Caco-2 (cell line): ENCODE measurements around the gene CDK19. TPM values are rescaled to one million over a fixed set of nuclear protein-coding genes. Genes with fewer than 3 reads are reported as not detected.

ENCODE experiments used
- BruUV-seq: library from RNA; stranded (reverse); fragments of 400-500 nt; replicated peaks from 2 replicates; lab custom pipeline; 2021; lab: Mats Ljungman, UMichigan
- CTCF ChIA-PET: fragments of 300-600 bp; sonication (Branson Sonifier 250); formaldehyde crosslinking; loops from one replicate; lab custom pipeline; 2022; ENCODE audit warnings: antibody characterized with exemption; lab: Charles Lee
- POLR2A ChIA-PET: fragments of 300-600 bp; sonication (Branson Sonifier 250); formaldehyde crosslinking; loops from one replicate; lab custom pipeline; 2022; ENCODE audit warnings: antibody characterized with exemption; lab: Charles Lee
- DNase-seq, 2 experiments: peaks; one replicate each; pipeline versions ENCODE4 v3.0.0 to v3.0.0-alpha.2; 2020 to 2022
- H3K27me3 ChIP-seq: replicated peaks from 2 replicates; pipeline ENCODE4 v1.6.0; 2011; ENCODE audit warnings: low read length; ENCODE audit not compliant: control insufficient read depth, insufficient read depth
- H3K36me3 ChIP-seq: 2 replicates; pipeline ENCODE4 v1.5.1; 2011; ENCODE audit warnings: low read length; ENCODE audit not compliant: control insufficient read depth, insufficient read depth
- H3K4me1 ChIP-seq: fragments of 250-450 bp; sonication (Bioruptor Pico); 2 replicates; pipeline ENCODE4 v1.5.1; 2020; ENCODE audit warnings: mild to moderate bottlenecking
- H3K4me3 ChIP-seq: 2 replicates; pipeline ENCODE4 v1.5.1; 2011; ENCODE audit warnings: low read depth, mild to moderate bottlenecking, control low read depth, low read length
- H3K9me3 ChIP-seq: fragments of 250-450 bp; sonication (Bioruptor Pico); 2 replicates; pipeline ENCODE4 v1.5.1; 2020; ENCODE audit warnings: mild to moderate bottlenecking, moderate library complexity
- H3K27ac Mint-ChIP-seq: one replicate; pipeline ENCODE4 v1.8.0; 2022; ENCODE audit warnings: mixed read lengths; ENCODE audit not compliant: unreplicated experiment
- H3K27me3 Mint-ChIP-seq: one replicate; pipeline ENCODE4 v1.8.0; 2022; ENCODE audit warnings: mixed read lengths; ENCODE audit not compliant: insufficient read depth, unreplicated experiment
- H3K36me3 Mint-ChIP-seq: one replicate; pipeline ENCODE4 v1.8.0; 2022; ENCODE audit warnings: mild to moderate bottlenecking, mixed read lengths; ENCODE audit not compliant: insufficient read depth, unreplicated experiment
- H3K4me1 Mint-ChIP-seq: one replicate; pipeline ENCODE4 v1.8.0; 2022; ENCODE audit warnings: low read depth, mixed read lengths; ENCODE audit not compliant: unreplicated experiment
- H3K4me3 Mint-ChIP-seq: one replicate; pipeline ENCODE4 v1.8.0; 2022; ENCODE audit warnings: mild to moderate bottlenecking, moderate library complexity, mixed read lengths; ENCODE audit not compliant: unreplicated experiment
- H3K9me3 Mint-ChIP-seq: one replicate; pipeline ENCODE4 v1.8.0; 2022; ENCODE audit warnings: mixed read lengths; ENCODE audit not compliant: unreplicated experiment
- intact Hi-C: fragments of 100-400 bp; cut with micrococcal nuclease; formaldehyde crosslinking; loops from one replicate; pipeline ENCODE4 v1.10.0; 2022; ENCODE audit not compliant: unreplicated experiment
- total RNA-seq: library from RNA; stranded (reverse); gene quantifications from 2 replicates; pipeline ENCODE4 v1.2.3, GENCODE V29; 2022
- TF ChIP-seq, protein P1 (sequence below), 2 experiments: fragments of 200-600 bp in 1 of 2; IDR thresholded peaks; 1 replicate in 1 of 2; 2 replicates in 1 of 2; pipeline versions ENCODE4 v1.5.1 to v1.8.0; 2011 to 2022; ENCODE audit warnings: antibody characterized with exemption in 1 of 2, control low read depth in 1 of 2, inconsistent platforms in 1 of 2, low read depth in 1 of 2, low read length in 1 of 2, mild to moderate bottlenecking in 1 of 2, moderate library complexity in 1 of 2; ENCODE audit not compliant: insufficient read depth in 1 of 2, severe bottlenecking in 1 of 2, unreplicated experiment in 1 of 2

The CDK19 gene
- total RNA-seq, 1 experiment from 2014 or later, result 24.6 TPM

DNA sequence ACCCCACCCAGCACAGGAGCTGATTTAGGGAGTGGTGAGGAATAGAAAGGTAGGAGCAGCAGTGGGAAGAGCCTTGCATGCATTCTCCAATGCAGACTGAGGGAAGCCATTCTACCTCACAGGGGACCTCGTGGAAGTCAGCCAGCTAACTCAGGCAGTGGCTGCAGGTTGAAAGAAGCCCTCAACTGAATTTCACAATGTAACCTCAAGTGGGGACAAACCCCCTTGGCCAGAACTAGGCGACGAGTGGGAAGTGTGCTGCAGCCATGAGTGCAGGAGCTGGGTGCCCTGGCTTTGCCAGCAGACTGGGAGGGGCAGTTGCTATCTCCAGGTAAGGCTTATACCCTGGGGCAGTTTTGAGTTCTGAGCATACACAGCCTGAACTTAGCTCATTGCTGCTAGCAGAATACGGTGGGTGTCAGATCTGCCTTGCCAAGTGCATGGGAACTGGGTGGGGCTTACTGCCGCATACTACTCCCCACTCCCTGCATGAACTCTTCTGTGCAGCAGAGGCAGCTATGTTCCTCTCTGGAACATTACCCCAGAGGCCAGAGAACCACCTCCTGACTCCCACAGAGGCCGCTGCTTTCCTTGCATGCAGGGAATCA is 126.5 kb downstream of the CDK19 start:
- no TSS peak for BruUV-seq
- H3K27ac Mint-ChIP-seq, result peak overlapping the region; percentile 26
- H3K9me3 ChIP-seq, result no peaks in the 10 kb centered on the region
- peaks cover 23% of the 10 kb centered on the region for H3K4me1 ChIP-seq
- intact Hi-C loops, result no loop called here
- TF ChIP-seq, protein P1, sequence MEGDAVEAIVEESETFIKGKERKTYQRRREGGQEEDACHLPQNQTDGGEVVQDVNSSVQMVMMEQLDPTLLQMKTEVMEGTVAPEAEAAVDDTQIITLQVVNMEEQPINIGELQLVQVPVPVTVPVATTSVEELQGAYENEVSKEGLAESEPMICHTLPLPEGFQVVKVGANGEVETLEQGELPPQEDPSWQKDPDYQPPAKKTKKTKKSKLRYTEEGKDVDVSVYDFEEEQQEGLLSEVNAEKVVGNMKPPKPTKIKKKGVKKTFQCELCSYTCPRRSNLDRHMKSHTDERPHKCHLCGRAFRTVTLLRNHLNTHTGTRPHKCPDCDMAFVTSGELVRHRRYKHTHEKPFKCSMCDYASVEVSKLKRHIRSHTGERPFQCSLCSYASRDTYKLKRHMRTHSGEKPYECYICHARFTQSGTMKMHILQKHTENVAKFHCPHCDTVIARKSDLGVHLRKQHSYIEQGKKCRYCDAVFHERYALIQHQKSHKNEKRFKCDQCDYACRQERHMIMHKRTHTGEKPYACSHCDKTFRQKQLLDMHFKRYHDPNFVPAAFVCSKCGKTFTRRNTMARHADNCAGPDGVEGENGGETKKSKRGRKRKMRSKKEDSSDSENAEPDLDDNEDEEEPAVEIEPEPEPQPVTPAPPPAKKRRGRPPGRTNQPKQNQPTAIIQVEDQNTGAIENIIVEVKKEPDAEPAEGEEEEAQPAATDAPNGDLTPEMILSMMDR (IDR thresholded peaks at IDR 0.05; ENCODE audit: insufficient read depth in 1 of 2, low read depth in 1 of 2, low read length in 1 of 2, severe bottlenecking in 1 of 2, unreplicated experiment in 1 of 2), result no peak
- H3K27me3 Mint-ChIP-seq, result no peaks in the 10 kb centered on the region
- H3K36me3 Mint-ChIP-seq, result no peaks in the 10 kb centered on the region
- H3K4me3 ChIP-seq, result no peak overlapping the region
- POLR2A ChIA-PET, result interaction anchor here (1.1 kb wide), 1 partner anchor 185 kb away, joined by 5 read pairs; no protein-coding TSS in a partner anchor
- CTCF ChIA-PET, result no interaction called here
- no peak overlapping the region for H3K4me3 Mint-ChIP-seq
- no peaks in the 10 kb centered on the region for H3K36me3 ChIP-seq
- H3K27me3 ChIP-seq, result no peaks in the 10 kb centered on the region
- H3K9me3 Mint-ChIP-seq, result no peaks in the 10 kb centered on the region
- DNase-seq, result peak; percentile 26 to 41
- H3K4me1 Mint-ChIP-seq, result peaks cover 19% of the 10 kb centered on the region

DNA sequence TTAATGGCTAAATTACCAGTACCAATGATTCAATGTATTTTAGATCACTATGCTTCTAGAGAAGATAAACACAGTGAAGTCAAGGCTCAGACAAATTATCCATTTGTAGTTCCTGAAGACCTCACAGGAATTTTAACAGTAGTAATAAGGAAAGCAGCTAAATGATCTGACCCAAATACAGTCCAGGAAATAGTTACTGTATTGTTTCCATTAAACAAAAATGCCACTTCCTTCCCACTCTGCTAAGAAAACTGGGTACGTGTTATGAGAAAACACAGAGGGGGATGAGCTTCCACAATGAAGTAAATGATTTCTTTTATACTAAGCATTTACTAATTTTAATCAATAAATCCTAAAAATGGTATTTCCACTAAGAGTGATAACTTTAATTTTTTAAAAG is 127.9 kb downstream of the CDK19 start:
- no peak for DNase-seq
- BruUV-seq, result no TSS peak
- Mint-ChIP-seq H3K27me3 (no peaks in the 10 kb centered on the region), H3K36me3 (no peaks in the 10 kb centered on the region), H3K9me3 (no peaks in the 10 kb centered on the region), H3K27ac (no peak overlapping the region), H3K4me3 (no peak overlapping the region), H3K4me1 (peaks cover 14% of the 10 kb centered on the region)
- TF ChIP-seq, protein P1 (IDR thresholded peaks at IDR 0.05; ENCODE audit: insufficient read depth in 1 of 2, low read depth in 1 of 2, low read length in 1 of 2, severe bottlenecking in 1 of 2, unreplicated experiment in 1 of 2), result no peak
- H3K4me1 ChIP-seq, result peaks cover 23% of the 10 kb centered on the region
- ChIA-PET CTCF (no interaction called here), POLR2A (interaction anchor here (0.7 kb wide), 1 partner anchor 187 kb away, joined by 3 read pairs; the partner anchor contains the start of gene AMD1)
- H3K27me3 ChIP-seq, result no peaks in the 10 kb centered on the region
- H3K9me3 ChIP-seq, result no peaks in the 10 kb centered on the region
- no peak overlapping the region for H3K4me3 ChIP-seq
- H3K36me3 ChIP-seq, result no peaks in the 10 kb centered on the region
- intact Hi-C loops, result no loop called here

DNA sequence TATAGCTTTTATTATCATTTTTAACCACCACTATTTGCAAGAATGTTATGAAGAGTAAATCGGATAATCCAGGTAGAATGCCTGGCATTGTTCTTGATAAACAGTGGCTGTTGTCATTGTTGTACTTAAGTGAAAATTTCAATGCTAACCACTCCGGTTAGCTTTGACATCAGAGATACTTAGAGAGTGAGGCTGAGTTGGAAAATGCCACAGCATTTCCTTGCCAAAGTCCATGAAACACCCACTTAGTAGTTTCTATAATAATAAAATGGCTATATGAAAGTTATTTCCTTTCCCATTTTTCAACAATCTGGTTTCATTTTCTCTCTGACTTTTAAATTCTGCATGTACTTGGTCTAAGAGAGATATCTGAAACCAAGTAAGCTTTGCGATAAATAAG is 132.0 kb downstream of the CDK19 start:
- ChIA-PET POLR2A (interaction anchor here (0.7 to 1.4 kb wide), 2 partner anchors 132 to 143 kb away, joined by 5 to 10 read pairs; partner anchors contain the start of gene CDK19), CTCF (no interaction called here)
- Mint-ChIP-seq H3K4me1 (peaks cover 12% of the 10 kb centered on the region), H3K36me3 (no peaks in the 10 kb centered on the region), H3K27ac (no peak overlapping the region), H3K27me3 (no peaks in the 10 kb centered on the region), H3K4me3 (no peak overlapping the region), H3K9me3 (no peaks in the 10 kb centered on the region)
- intact Hi-C loops, result loop anchor here (2.0 to 5.0 kb wide), 3 partner anchors 134 to 209 kb away; partner anchors contain the start of gene CDK19
- no TSS peak for BruUV-seq
- no peaks in the 10 kb centered on the region for H3K9me3 ChIP-seq
- H3K36me3 ChIP-seq, result no peaks in the 10 kb centered on the region
- peaks cover 14% of the 10 kb centered on the region for H3K4me1 ChIP-seq
- no peak overlapping the region for H3K4me3 ChIP-seq
- TF ChIP-seq, protein P1 (IDR thresholded peaks at IDR 0.05; ENCODE audit: insufficient read depth in 1 of 2, low read depth in 1 of 2, low read length in 1 of 2, severe bottlenecking in 1 of 2, unreplicated experiment in 1 of 2), result no peak
- H3K27me3 ChIP-seq, result no peaks in the 10 kb centered on the region
- no peak for DNase-seq
